ENCODE measurements around the gene EID1.
"Not testable (repeated sequence)": the region's sequence is repeated elsewhere in the genome, so short reads cannot be mapped to it uniquely, and the experiment has no call there.

The EID1 gene

GRCh38 chr15:48877630-48878595, at the start of gene EID1:
Gene EID1, plus strand, starts transcription at chr15:48878134. Its CDS starts 43 bp downstream, at chr15:48878177.
- peak; percentile 87 for DNase-seq (ENCODE audit: low read depth, low spot score)

GRCh38 chr15:48828471-48828870, 49.5 kb upstream of the EID1 start:
- no peak for DNase-seq (ENCODE audit: low read depth, low spot score)

DNA sequence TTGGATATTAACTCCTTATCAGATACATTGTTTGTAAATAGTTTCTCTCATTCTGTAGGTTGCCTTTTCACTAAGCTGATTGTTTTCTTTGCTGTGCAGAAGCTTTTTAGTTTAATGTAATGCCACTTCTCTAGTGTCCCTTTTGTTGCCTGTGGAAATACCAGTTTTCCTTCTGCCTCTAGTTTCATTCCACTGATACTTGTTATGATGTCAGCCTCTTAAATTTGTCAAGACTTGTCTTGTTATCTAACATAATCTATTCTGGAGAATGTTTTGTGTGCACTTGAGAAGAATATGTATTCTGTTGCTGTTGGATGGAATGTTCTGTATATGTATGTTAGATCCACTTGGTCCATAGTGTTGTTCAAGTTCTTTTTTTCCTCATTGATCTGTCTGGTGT, 49.0 kb upstream of the EID1 start:
- no peak for DNase-seq (ENCODE audit: low read depth, low spot score)

DNA sequence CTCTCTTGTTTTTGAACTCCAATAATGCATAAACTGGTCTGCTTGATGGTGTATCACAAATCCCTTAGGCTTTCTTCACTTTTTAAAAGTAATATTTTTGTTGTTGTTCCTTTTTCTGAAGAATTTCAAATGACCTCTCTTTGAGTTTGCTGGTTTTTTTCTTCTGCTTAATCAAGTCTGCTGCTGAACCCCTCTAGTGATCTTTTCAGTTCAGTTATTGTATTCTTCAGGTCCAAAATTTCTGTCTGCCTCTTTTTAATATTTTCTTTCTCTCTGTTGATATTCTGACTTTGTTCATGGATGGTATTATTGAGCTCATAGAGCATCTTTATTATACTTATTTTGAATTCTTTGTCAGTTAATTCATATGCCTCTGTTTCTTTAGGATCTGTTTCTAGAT, 45.3 kb upstream of the EID1 start:
- DNase-seq (ENCODE audit: low read depth, low spot score): no peak

DNA sequence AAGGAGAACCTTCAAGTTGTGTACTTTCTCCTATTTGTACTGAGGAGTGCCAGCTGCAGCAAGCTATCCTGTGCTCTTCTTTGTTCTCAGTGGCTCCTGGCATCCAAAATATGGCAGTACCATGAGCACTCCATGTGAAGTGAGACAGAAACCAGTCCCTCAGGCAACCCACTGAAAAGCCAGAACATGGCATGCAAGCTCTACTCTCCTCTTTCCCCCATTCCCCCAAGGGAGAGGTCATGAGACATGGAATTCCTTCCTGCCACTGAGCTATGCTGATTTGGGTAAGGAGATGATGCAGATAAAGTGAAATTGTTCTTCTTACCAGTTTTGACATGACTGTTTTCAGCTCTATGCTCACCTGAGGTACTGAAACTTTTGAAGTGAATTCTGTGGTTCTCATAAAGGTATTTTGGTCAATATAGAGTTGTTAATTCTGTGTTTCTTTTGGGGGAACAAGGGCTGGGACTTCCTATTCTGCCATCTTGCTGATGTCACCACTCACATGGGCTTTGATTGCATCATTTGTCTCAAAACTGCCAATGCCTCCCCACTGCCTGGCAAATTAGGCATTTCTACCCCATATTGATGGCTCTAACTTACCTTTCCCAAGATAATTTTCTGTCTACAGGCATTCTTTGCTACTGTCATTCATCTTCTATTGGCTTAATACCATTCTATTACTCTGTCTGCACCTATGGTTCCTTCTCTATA, 44.3 kb upstream of the EID1 start:
- DNase-seq (ENCODE audit: low read depth, low spot score): no peak

GRCh38 chr15:48834756-48835155, 43.2 kb upstream of the EID1 start:
- no peak for DNase-seq (ENCODE audit: low read depth, low spot score)

DNA sequence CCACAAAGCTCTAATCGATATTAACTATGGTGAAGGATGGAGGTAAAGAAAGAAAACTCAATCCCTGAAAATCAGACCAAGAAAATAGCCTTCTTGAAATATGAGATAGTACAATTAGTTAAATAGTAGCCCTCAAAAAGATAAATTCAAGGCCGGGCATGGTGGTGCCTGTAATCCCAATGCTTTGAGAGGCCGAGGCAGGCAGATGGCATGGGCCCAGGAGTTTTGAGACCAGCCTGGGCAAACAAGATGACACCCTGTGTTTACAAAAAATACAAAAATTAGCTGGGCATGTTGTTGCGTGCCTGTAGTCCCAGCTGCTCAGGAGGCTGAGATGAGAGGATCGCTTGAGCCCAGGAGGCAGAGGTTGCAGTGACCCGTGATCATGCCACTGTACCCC, 35.4 kb upstream of the EID1 start:
- DNase-seq (ENCODE audit: low read depth, low spot score): no peak

DNA sequence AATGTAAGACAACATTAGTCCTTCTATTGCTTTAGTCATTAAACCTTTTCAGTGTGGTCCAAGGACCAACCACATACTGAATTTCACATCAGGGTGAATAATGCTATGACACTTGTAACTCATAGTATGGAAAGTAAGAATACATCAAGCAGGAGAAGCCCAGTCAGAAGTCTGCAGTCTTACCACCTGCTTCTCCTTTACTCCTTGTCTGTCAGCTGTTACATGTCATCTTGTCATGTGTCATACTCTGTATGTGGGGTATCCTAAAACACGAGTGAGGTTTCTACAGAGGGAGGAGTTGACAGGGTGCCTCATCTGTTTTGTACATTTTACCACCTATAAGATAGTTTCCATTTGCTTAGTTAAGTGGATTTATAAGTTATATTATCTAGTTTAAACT, 32.8 kb upstream of the EID1 start:
- no peak for DNase-seq (ENCODE audit: low read depth, low spot score)

- no peak for DNase-seq (ENCODE audit: low read depth, low spot score)
These were observed 27.3 kb upstream of the EID1 start for GRCh38 chr15:48850648-48851047.

GRCh38 chr15:48851956-48852355, 26.0 kb upstream of the EID1 start:
- DNase-seq (ENCODE audit: low read depth, low spot score): no peak

GRCh38 chr15:48854434-48854833, 23.5 kb upstream of the EID1 start:
- not testable (repeated sequence) for DNase-seq (ENCODE audit: low read depth, low spot score)

DNA sequence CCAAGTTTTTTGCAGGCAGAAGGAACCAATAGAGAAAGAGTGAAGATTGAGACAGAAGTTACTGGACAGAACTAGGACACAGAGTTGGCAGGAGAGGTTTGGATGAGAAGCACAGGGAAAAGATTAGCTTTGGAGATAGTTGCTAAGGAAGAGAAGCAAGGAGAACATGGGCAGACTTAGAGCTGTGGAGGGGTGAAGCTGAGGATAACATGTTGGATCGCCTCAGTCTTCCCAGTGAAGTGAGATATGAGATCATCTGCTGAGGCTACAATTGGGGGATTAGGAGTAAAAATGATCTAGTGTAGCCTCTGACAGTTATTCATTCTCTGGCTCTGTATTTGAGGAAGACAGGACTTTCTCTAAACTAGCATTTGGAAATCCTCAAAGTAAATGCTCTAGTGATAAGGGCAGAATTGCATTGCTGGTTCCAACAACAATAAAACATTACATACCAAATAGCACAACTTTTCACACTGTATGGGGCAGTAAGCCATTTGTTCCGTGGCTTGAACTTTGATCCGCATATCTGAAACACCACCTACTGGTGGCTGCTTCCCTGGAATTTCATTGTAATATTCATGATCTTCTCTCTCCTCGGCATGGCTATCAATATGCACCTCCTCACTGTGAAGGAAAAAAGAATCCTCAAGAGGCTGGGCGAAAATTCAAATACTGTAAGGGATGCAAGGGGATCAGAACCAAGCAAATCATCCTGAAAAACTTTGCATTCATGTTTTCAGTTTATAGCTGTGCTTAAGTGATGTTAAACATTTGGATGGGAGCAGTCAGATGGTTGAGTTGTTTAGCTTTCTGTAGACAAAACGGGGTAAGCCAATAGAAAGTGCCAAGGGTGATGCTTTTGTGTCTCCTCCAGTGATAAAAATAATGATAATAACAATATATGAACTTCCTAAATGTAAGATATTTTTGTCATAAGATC, 22.2 kb upstream of the EID1 start:
- no peak for DNase-seq (ENCODE audit: low read depth, low spot score)

- DNase-seq (ENCODE audit: low read depth, low spot score): no peak
These were observed 21.0 kb upstream of the EID1 start for GRCh38 chr15:48856942-48857341.

DNA sequence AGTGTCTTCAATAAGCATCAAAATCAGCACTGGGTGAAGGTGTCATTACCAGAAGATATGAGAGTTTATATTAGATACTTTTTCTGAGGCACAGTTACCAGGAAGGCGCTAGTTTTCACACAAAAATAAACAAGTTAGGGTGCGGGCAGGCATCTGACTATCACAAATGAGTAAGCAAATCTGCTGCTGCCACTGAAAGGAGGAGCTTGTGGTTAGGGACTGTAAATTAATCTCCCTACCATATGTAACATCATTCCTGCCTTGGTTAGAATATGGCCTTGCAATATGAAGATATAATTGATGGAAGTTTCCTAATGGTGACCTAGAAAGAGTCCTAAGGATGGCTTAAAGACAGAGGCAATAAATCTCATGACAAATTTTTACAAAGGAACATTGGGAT, 19.5 kb upstream of the EID1 start:
- DNase-seq (ENCODE audit: low read depth, low spot score): no peak

GRCh38 chr15:48859426-48859825, 18.5 kb upstream of the EID1 start:
- no peak for DNase-seq (ENCODE audit: low read depth, low spot score)

- peak; percentile 8 for DNase-seq (ENCODE audit: low read depth, low spot score)
These were observed 16.0 kb upstream of the EID1 start for GRCh38 chr15:48861813-48862431.

DNA sequence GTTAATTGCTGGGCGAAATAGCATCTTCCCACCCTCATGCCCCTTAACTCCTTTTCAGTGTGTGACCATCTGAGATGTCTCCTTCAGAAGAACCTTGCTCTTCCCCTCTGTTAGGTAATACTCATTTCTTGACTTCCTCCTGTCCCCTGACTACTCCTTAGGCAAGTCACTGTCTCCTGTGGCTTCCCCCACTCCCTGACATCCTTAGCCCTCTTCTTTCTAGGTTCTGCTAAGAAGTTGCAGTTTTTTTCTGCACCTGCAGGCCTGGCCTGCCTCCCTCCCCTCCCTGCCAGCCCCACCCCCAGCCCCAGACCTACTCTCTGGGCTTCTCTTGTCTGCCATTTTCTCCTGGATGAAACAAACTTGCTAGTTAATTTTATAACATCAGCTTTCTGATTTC, 15.2 kb upstream of the EID1 start:
- no peak for DNase-seq (ENCODE audit: low read depth, low spot score)

DNA sequence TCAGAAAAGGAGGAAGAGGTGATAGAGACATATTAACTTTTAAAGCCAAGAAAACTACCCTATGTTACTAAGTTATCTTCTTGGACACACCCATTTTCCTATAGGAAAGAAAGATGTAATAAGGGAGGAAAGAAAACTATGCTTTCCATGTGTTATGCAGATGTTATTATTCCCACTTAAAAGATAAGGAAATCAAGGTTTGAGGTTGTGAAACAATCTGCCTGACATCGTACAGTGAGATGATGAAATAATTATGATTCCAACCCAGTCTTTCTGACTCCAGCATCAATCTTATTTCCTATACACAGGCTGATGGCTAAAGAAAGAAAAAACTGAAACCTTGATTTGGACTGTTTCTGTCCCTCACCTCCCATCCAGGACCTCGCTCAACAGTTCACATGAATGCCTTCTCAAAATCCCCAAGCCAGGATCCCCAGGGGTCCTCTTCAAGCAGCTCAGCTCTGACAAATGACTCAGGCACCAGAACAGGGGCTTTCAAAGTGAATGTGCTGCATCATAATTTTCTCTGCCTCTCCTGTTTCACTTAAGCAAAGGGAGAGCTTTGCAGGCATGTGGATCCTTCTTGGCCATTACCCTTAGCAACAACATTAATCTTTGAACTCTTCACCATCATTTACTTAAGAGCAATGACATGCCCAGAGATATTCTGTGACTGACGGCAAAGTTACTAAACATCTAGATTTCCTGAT, 12.4 kb upstream of the EID1 start:
- DNase-seq (ENCODE audit: low read depth, low spot score): no peak

DNA sequence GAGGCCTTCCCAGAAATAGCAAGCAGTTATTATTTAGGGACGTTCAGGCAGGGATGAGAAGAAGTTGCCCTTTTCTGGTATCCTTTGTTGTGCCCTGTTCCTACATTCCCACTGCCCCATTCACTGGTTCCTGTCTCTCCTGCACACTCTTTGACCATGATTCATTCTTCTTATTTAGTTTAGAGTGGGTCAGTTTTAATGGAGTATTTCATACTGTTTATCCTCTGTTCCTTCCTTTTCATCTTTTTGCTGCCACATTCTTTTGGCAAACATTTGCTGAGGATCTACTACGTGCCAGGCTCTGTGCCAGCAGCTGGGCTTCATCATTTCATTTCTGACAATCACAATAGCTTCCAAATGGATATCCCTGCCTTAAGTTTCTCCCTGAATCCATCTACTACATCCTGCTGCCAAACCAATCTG, 11.8 kb upstream of the EID1 start:
- no peak for DNase-seq (ENCODE audit: low read depth, low spot score)

DNA sequence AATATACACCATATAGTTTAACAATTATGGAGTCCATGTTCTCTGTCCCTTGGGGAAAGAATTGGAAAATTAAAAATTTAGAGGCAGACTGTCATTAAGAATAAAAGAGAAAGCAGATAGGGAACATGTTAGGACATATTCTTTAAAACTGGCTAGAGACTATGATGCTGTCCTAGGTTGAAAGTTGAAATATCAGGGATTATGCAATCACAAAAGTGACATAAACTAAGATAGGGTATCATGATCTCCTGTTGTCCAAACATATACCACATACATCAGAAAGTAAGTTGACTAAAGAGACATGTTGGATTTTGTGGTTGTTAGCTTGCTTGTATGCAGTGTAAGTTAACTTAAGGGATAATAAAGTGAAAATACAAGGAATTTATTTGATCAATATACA, 9.9 kb upstream of the EID1 start:
- DNase-seq (ENCODE audit: low read depth, low spot score): no peak

DNA sequence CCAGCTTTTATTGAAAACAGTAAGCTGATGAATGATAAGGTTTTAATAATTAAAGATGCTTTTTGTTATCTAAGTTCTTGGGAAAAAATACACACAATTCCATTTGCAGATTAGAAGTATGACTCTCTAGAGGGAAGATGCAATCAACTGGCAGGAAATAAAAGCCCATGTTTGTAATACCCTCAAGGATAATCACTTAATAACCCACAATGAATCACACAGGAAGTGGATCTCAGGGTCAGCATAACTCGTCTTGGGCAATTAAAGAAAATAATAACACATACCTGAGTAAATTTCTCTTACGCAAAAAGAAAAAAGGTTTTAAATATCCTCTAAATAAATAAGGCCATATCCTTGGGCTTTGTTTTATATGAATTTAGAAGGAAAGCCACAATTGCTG, 9.4 kb upstream of the EID1 start:
- DNase-seq (ENCODE audit: low read depth, low spot score): no peak

All from activated CD4-positive, CD25-positive, alpha-beta regulatory T cell treated with anti-CD3 and anti-CD28 coated beads, Interleukin-2, amount 50 U/mL, for 16 hours (primary cell).